HCT116 (cell line): ENCODE data around the gene MYO7A. TPM values are rescaled to one million over a fixed set of nuclear protein-coding genes. Genes with fewer than 3 reads are reported as not detected.

Experiments
- ATAC-seq: fragments of 200-7000 bp; cut with Tn5 transposase; 2 replicates; pipeline ENCODE4 v1.9.1; 2020; ENCODE audit warnings: mild to moderate bottlenecking, moderate library complexity
- BruUV-seq: library from RNA; stranded (reverse); fragments of 400-500 nt; replicated peaks from 2 replicates; lab custom pipeline; 2021; lab: Mats Ljungman, UMichigan
- CTCF ChIA-PET: fragments of 300-600 bp; sonication (Branson Sonifier 250); formaldehyde crosslinking; loops from one replicate; lab custom pipeline; 2021; ENCODE audit warnings: antibody characterized with exemption; lab: Charles Lee
- POLR2A ChIA-PET: fragments of 300-600, 350-600 bp; sonication (Branson Sonifier 250); formaldehyde crosslinking; loops from one replicate; lab custom pipeline; 2021; ENCODE audit warnings: antibody characterized with exemption; lab: Charles Lee
- RAD21 ChIA-PET, 2 experiments: fragments of 300-600 bp; sonication (Branson Sonifier 250); formaldehyde crosslinking; loops; one replicate each; lab custom pipeline; 2023; ENCODE audit warnings: low total read pairs in 2 of 2; ENCODE audit not compliant: uncharacterized antibody in 2 of 2, unreplicated experiment in 2 of 2, low non-redundant PET in 1 of 2; lab: Charles Lee
- DNase-seq: peaks from one replicate; pipeline ENCODE4 v3.0.0-alpha.2; 2010; ENCODE audit warnings: low read depth, low spot score
- H2AFZ ChIP-seq: fragments of 200-600 bp; shearing (Covaris generic), sonication (generic); 2 replicates; pipeline ENCODE4 v1.6.1; 2017; ENCODE audit warnings: low read depth, mixed run types, mixed read lengths, antibody characterized with exemption, low read length; ENCODE audit not compliant: poor library complexity, severe bottlenecking
- H3K27ac ChIP-seq: 2 replicates; pipeline ENCODE4 v1.5.1; 2012; ENCODE audit warnings: low read depth, low read length
- H3K27me3 ChIP-seq: fragments of 200-600 bp; sonication (generic); 2 replicates; pipeline ENCODE4 v1.6.1; 2016; ENCODE audit warnings: mixed run types, low read length, mixed read lengths; ENCODE audit not compliant: insufficient read depth
- H3K36me3 ChIP-seq, 2 experiments: fragments of 200-500 bp in 1 of 2; fragments of 200-600 bp in 1 of 2; sonication (Bioruptor generic) in 1 of 2; sonication (generic) in 1 of 2; 2 replicates each; pipeline versions ENCODE4 v1.5.1 to v1.6.1; 2014 to 2016; ENCODE audit warnings: low read length in 2 of 2, inconsistent platforms in 1 of 2, mixed read lengths in 1 of 2, mixed run types in 1 of 2; ENCODE audit not compliant: insufficient read depth in 2 of 2, control insufficient read depth in 1 of 2
- H3K4me1 ChIP-seq, 2 experiments: fragments of 200-600 bp in 1 of 2; sonication (generic) in 1 of 2; 2 replicates each; pipeline versions ENCODE4 v1.5.1 to v1.6.1; 2012 to 2017; ENCODE audit warnings: low read length in 2 of 2, inconsistent platforms in 1 of 2, mild to moderate bottlenecking in 1 of 2, mixed read lengths in 1 of 2, mixed run types in 1 of 2, moderate library complexity in 1 of 2; ENCODE audit not compliant: insufficient read depth in 2 of 2, control insufficient read depth in 1 of 2
- H3K4me2 ChIP-seq: fragments of 200-600 bp; sonication (generic); 2 replicates; pipeline ENCODE4 v1.6.1; 2017; ENCODE audit warnings: mixed run types, low read length, mixed read lengths
- H3K4me3 ChIP-seq, 2 experiments: fragments of 200-600 bp in 1 of 2; sonication (generic) in 1 of 2; replicated peaks in 1 of 2; 2 replicates each; pipeline ENCODE4 v1.5.1; 2011 to 2016; ENCODE audit warnings: low read length in 2 of 2, control low read depth in 1 of 2, low read depth in 1 of 2, mild to moderate bottlenecking in 1 of 2, mixed read lengths in 1 of 2, mixed run types in 1 of 2
- H3K79me2 ChIP-seq: fragments of 200-600 bp; sonication (generic); 2 replicates; pipeline ENCODE4 v1.6.1; 2017; ENCODE audit warnings: mild to moderate bottlenecking, mixed run types, low read length, moderate library complexity, mixed read lengths; ENCODE audit not compliant: insufficient read depth
- H3K9ac ChIP-seq: fragments of 200-600 bp; sonication (generic); 2 replicates; pipeline ENCODE4 v1.6.1; 2016; ENCODE audit warnings: low read length, mixed read lengths
- H3K9me2 ChIP-seq: fragments of 200-600 bp; sonication (generic), shearing (Covaris generic); 2 replicates; pipeline ENCODE4 v1.6.1; 2017; ENCODE audit warnings: mixed run types, mild to moderate bottlenecking, moderate library complexity; ENCODE audit not compliant: insufficient read depth
- H3K9me3 ChIP-seq, 2 experiments: fragments of 200-500 bp in 1 of 2; fragments of 200-600 bp in 1 of 2; sonication (Bioruptor generic) in 1 of 2; sonication (generic) in 1 of 2; 2 replicates each; pipeline ENCODE4 v1.6.1; 2014 to 2017; ENCODE audit warnings: low read length in 2 of 2, mixed read lengths in 2 of 2, inconsistent platforms in 1 of 2, low read depth in 1 of 2, mild to moderate bottlenecking in 1 of 2, mixed run types in 1 of 2, moderate library complexity in 1 of 2; ENCODE audit not compliant: control insufficient read depth in 1 of 2, insufficient read depth in 1 of 2
- H4K20me1 ChIP-seq: fragments of 200-600 bp; sonication (generic), shearing (Covaris generic); 2 replicates; pipeline ENCODE4 v1.6.1; 2017; ENCODE audit warnings: mixed run types, mild to moderate bottlenecking, moderate library complexity; ENCODE audit not compliant: insufficient read depth
- CEBPB ChIP-seq: IDR thresholded peaks from 2 replicates; pipeline ENCODE4 v1.6.1; 2012; ENCODE audit warnings: low read depth
- EGR1 ChIP-seq: IDR thresholded peaks from 2 replicates; pipeline ENCODE4 v1.6.1; 2012; ENCODE audit warnings: low read depth
- EZH2 ChIP-seq: fragments of 200-600 bp; sonication (generic); IDR thresholded peaks from 2 replicates; pipeline ENCODE4 v1.6.1; 2017; ENCODE audit warnings: antibody characterized with exemption, mixed run types
- POLR2AphosphoS5 ChIP-seq: IDR thresholded peaks from 2 replicates; pipeline ENCODE4 v1.6.1; 2011; ENCODE audit warnings: mild to moderate bottlenecking, low read depth, low read length, moderate library complexity
- SIN3A ChIP-seq: IDR thresholded peaks from 2 replicates; pipeline ENCODE4 v1.6.1; 2012; ENCODE audit warnings: low read depth
- ZFX ChIP-seq: fragments of 450-650 bp; IDR thresholded peaks from 2 replicates; pipeline ENCODE4 v1.6.1; 2017
- intact Hi-C: fragments of 100-400 bp; cut with micrococcal nuclease; formaldehyde crosslinking; loops from 2 replicates; pipeline ENCODE4 v1.10.0; 2022
- total RNA-seq: library from RNA; stranded (reverse); gene quantifications from one replicate; pipeline ENCODE4 v1.2.1, GENCODE V29; 2021; ENCODE audit not compliant: unreplicated experiment
- TF ChIP-seq, protein P1 (sequence below): IDR thresholded peaks from 2 replicates; pipeline ENCODE4 v1.6.1; 2012
- TF ChIP-seq, protein P2 (sequence below): IDR thresholded peaks from 2 replicates; pipeline ENCODE4 v1.6.1; 2011; ENCODE audit warnings: mild to moderate bottlenecking, low read length, moderate library complexity; ENCODE audit not compliant: insufficient replicate concordance; ENCODE audit errors: extremely low read depth
- TF ChIP-seq, protein P3 (sequence below): IDR thresholded peaks from 2 replicates; pipeline ENCODE4 v1.6.1; 2012; ENCODE audit warnings: low read depth
- TF ChIP-seq, protein P4 (sequence below), 3 experiments: fragments of 200-600 bp in 1 of 3; sonication (generic) in 1 of 3; IDR thresholded peaks in 2 of 3; conservative IDR thresholded peaks in 1 of 3; 2 replicates each; pipeline ENCODE4 v1.5.1; 2012 to 2017; ENCODE audit warnings: low read depth in 2 of 3, low read length in 2 of 3, antibody characterized with exemption in 1 of 3, borderline replicate concordance in 1 of 3, control low read depth in 1 of 3, mild to moderate bottlenecking in 1 of 3, mixed read lengths in 1 of 3, mixed run types in 1 of 3, moderate library complexity in 1 of 3; ENCODE audit not compliant: insufficient read depth in 1 of 3

The MYO7A gene
- total RNA-seq, 1 experiment from 2014 or later, result 1.8 TPM

DNA sequence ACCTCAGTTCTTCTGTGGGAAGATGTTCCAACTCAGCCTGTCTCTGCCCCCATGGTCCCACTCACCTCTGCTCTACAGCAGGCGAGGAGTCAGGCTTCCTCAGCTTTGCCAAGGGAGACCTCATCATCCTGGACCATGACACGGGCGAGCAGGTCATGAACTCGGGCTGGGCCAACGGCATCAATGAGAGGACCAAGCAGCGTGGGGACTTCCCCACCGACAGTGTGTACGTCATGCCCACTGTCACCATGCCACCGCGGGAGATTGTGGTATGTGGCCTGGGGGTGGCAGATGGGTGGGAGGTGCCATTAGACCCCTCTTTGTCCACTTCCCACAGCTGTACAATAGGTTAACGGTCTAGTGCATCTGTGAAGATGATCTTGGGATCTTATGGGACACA, 73.3 kb downstream of the MYO7A start:
- H3K4me2 ChIP-seq, result no peak overlapping the region
- ChIA-PET CTCF (no interaction called here), POLR2A (no interaction called here), RAD21 (no interaction called here)
- no peak overlapping the region for H3K9ac ChIP-seq
- intact Hi-C loops, result no loop called here
- no TSS peak for BruUV-seq
- no peak for DNase-seq
- no peak for TF ChIP-seq POLR2AphosphoS5
- H3K9me3 ChIP-seq, result no peaks in the 10 kb centered on the region
- H3K27ac ChIP-seq, result no peak overlapping the region
- no peak overlapping the region for H3K4me3 ChIP-seq
- no peaks in the 10 kb centered on the region for H3K36me3 ChIP-seq
- no peak overlapping the region for H2AFZ ChIP-seq
- H3K79me2 ChIP-seq, result no peaks in the 10 kb centered on the region
- ATAC-seq, result no peak
- H3K9me2 ChIP-seq, result no peaks in the 10 kb centered on the region
- H3K4me1 ChIP-seq, result peaks cover 0 to 4% of the 10 kb centered on the region in 2 experiments; a peak in 1 of 4 replicates
- no peaks in the 10 kb centered on the region for H4K20me1 ChIP-seq
- no peaks in the 10 kb centered on the region for H3K27me3 ChIP-seq

DNA sequence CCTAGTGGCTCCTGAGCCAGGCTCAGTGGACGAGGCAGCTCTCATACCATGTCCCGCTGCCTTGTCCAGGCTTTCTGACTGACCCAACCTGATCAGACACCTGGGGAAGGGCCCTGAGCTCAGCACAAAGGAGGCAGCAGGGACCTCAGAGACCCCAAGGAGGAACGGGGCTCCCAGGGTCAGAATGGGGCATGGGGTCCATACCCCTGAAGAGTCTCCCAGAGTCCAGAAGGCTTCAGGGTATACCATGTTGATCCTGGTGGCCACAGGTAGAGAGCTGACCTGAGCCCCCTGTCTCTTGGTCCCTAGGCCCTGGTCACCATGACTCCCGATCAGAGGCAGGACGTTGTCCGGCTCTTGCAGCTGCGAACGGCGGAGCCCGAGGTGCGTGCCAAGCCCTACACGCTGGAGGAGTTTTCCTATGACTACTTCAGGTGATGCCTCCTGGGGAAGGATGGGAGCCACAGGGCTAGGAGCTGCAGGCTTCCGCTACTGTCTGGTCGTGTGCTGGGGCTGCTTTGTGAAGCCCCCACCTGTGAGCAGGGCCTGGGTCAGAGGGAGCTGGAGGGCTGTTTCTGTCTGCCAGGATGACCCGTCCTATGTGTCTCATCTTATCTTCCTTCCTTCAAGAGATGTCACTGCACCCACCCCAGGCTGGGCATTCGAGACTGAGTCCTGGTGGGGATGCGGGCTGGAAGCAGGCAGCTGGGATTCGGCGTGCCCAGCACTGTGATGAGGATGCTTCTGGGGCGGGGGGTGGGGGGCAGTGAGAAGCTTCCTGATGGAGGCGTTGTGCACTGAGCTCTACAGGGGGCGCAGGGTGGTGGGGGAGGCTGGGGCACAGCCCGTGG, 74.2 kb downstream of the MYO7A start:
- CTCF ChIA-PET, result no interaction called here
- H2AFZ ChIP-seq, result no peak overlapping the region
- no peak for TF ChIP-seq EZH2
- no peak for TF ChIP-seq ZFX
- TF ChIP-seq, protein P1, sequence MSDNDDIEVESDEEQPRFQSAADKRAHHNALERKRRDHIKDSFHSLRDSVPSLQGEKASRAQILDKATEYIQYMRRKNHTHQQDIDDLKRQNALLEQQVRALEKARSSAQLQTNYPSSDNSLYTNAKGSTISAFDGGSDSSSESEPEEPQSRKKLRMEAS, result no peak
- TF ChIP-seq, protein P2, sequence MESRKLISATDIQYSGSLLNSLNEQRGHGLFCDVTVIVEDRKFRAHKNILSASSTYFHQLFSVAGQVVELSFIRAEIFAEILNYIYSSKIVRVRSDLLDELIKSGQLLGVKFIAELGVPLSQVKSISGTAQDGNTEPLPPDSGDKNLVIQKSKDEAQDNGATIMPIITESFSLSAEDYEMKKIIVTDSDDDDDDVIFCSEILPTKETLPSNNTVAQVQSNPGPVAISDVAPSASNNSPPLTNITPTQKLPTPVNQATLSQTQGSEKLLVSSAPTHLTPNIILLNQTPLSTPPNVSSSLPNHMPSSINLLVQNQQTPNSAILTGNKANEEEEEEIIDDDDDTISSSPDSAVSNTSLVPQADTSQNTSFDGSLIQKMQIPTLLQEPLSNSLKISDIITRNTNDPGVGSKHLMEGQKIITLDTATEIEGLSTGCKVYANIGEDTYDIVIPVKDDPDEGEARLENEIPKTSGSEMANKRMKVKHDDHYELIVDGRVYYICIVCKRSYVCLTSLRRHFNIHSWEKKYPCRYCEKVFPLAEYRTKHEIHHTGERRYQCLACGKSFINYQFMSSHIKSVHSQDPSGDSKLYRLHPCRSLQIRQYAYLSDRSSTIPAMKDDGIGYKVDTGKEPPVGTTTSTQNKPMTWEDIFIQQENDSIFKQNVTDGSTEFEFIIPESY, result no peak
- TF ChIP-seq, protein P3, sequence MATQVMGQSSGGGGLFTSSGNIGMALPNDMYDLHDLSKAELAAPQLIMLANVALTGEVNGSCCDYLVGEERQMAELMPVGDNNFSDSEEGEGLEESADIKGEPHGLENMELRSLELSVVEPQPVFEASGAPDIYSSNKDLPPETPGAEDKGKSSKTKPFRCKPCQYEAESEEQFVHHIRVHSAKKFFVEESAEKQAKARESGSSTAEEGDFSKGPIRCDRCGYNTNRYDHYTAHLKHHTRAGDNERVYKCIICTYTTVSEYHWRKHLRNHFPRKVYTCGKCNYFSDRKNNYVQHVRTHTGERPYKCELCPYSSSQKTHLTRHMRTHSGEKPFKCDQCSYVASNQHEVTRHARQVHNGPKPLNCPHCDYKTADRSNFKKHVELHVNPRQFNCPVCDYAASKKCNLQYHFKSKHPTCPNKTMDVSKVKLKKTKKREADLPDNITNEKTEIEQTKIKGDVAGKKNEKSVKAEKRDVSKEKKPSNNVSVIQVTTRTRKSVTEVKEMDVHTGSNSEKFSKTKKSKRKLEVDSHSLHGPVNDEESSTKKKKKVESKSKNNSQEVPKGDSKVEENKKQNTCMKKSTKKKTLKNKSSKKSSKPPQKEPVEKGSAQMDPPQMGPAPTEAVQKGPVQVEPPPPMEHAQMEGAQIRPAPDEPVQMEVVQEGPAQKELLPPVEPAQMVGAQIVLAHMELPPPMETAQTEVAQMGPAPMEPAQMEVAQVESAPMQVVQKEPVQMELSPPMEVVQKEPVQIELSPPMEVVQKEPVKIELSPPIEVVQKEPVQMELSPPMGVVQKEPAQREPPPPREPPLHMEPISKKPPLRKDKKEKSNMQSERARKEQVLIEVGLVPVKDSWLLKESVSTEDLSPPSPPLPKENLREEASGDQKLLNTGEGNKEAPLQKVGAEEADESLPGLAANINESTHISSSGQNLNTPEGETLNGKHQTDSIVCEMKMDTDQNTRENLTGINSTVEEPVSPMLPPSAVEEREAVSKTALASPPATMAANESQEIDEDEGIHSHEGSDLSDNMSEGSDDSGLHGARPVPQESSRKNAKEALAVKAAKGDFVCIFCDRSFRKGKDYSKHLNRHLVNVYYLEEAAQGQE, result no peak
- TF ChIP-seq POLR2AphosphoS5, result no peak
- TF ChIP-seq CEBPB, result no peak
- TF ChIP-seq SIN3A, result no peak
- TF ChIP-seq, protein P4, sequence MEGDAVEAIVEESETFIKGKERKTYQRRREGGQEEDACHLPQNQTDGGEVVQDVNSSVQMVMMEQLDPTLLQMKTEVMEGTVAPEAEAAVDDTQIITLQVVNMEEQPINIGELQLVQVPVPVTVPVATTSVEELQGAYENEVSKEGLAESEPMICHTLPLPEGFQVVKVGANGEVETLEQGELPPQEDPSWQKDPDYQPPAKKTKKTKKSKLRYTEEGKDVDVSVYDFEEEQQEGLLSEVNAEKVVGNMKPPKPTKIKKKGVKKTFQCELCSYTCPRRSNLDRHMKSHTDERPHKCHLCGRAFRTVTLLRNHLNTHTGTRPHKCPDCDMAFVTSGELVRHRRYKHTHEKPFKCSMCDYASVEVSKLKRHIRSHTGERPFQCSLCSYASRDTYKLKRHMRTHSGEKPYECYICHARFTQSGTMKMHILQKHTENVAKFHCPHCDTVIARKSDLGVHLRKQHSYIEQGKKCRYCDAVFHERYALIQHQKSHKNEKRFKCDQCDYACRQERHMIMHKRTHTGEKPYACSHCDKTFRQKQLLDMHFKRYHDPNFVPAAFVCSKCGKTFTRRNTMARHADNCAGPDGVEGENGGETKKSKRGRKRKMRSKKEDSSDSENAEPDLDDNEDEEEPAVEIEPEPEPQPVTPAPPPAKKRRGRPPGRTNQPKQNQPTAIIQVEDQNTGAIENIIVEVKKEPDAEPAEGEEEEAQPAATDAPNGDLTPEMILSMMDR (IDR thresholded peaks at IDR 0.05 in 2 of 3, conservative IDR thresholded peaks at IDR 0.05 in 1 of 3; ENCODE audit: borderline replicate concordance in 1 of 3, insufficient read depth in 1 of 3, low read depth in 2 of 3, low read length in 2 of 3), result no peak
- no peak for TF ChIP-seq EGR1

More for the DNA sequence above, 74.2 kb downstream of the MYO7A start:
- H3K4me1 ChIP-seq, result peaks cover 0 to 4% of the 10 kb centered on the region in 2 experiments; a peak in 1 of 4 replicates
- no peak overlapping the region for H3K4me3 ChIP-seq
- intact Hi-C loops, result no loop called here
- ATAC-seq (no peak), DNase-seq (no peak)
- no TSS peak for BruUV-seq
- no peaks in the 10 kb centered on the region for H3K27me3 ChIP-seq
- H3K4me2 ChIP-seq, result no peak overlapping the region
- no peak overlapping the region; the same call in 1 of the 2 replicates for H3K27ac ChIP-seq
- H3K9ac ChIP-seq, result no peak overlapping the region
- no peaks in the 10 kb centered on the region for H3K36me3 ChIP-seq
- ChIA-PET RAD21 (no interaction called here), POLR2A (no interaction called here)
- H4K20me1 ChIP-seq, result no peaks in the 10 kb centered on the region
- no peaks in the 10 kb centered on the region for H3K9me2 ChIP-seq
- no peaks in the 10 kb centered on the region for H3K9me3 ChIP-seq
- no peaks in the 10 kb centered on the region for H3K79me2 ChIP-seq
